Effector memory CD4-positive, alpha-beta T cell (primary cell): ENCODE data around the gene ATRNL1.

Source experiments
- DNase-seq, 3 donors: peaks; one replicate each; pipeline ENCODE4 v3.0.0-alpha.2; 2020
- H3K27ac ChIP-seq: 2 replicates; pipeline ENCODE4 v1.7.0; 2013; ENCODE audit warnings: mild to moderate bottlenecking, low read length, moderate library complexity; ENCODE audit not compliant: insufficient read depth, poor library complexity, severe bottlenecking
- H3K27me3 ChIP-seq: replicated peaks from 2 replicates; pipeline ENCODE4 v1.7.0; 2013; ENCODE audit warnings: mild to moderate bottlenecking, low read length; ENCODE audit not compliant: insufficient read depth, control insufficient read depth, poor library complexity, severe bottlenecking
- H3K36me3 ChIP-seq: 2 replicates; pipeline ENCODE4 v1.7.0; 2013; ENCODE audit warnings: mild to moderate bottlenecking, low read length, moderate library complexity; ENCODE audit not compliant: control insufficient read depth, insufficient read depth
- H3K4me1 ChIP-seq: 2 replicates; pipeline ENCODE4 v1.7.0; 2013; ENCODE audit warnings: low read length, mild to moderate bottlenecking; ENCODE audit not compliant: control insufficient read depth, insufficient read depth, poor library complexity, severe bottlenecking
- H3K4me3 ChIP-seq: 2 replicates; pipeline ENCODE4 v1.7.0; 2013; ENCODE audit warnings: low read length, low read depth, mild to moderate bottlenecking; ENCODE audit not compliant: insufficient read depth, poor library complexity, severe bottlenecking
- H3K9me3 ChIP-seq: 2 replicates; pipeline ENCODE4 v1.7.0; 2013; ENCODE audit warnings: mild to moderate bottlenecking, low read length, moderate library complexity; ENCODE audit not compliant: control insufficient read depth

ATRNL1 gene

DNA sequence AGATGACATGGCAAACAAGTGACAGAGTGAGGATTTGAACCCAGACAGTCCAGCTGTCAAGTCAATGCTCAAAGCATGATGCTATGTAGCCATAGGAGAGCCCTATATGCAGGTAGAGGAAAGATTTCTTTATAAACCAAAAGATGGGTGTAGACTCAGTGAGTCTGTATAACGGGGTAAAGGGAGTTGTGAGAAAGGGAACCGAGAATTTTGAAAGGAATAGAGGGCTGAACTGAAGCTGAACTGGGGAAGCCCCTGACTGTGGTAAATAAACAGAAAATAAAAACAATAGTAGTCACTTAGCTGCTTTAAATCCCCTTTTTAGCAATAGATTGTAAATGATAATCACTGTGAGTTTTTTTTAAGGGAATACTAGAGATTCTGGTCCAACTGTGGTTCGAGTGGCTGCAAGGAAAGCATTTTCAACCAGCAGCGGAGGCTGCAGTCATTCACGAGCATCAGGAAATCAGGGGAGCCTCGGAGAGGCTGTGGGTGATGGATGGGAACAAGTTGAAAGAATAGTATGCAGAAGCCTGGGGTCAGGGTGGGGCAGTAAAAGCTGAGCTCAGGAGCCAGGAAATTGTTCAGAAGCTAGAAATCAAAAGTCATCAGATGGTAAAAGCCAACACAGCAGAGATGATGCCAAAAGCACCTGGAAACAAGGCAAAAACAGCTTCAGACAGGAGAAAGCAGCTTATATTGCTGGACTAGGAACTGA, 786.4 kb downstream of the ATRNL1 start:
- no peak overlapping the region for H3K27ac ChIP-seq
- DNase-seq = no peak
- no peaks in the 10 kb centered on the region for H3K9me3 ChIP-seq
- no peaks in the 10 kb centered on the region for H3K27me3 ChIP-seq
- H3K4me3 ChIP-seq = no peak overlapping the region
- H3K36me3 ChIP-seq = no peaks in the 10 kb centered on the region
- H3K4me1 ChIP-seq = no peaks in the 10 kb centered on the region

DNA sequence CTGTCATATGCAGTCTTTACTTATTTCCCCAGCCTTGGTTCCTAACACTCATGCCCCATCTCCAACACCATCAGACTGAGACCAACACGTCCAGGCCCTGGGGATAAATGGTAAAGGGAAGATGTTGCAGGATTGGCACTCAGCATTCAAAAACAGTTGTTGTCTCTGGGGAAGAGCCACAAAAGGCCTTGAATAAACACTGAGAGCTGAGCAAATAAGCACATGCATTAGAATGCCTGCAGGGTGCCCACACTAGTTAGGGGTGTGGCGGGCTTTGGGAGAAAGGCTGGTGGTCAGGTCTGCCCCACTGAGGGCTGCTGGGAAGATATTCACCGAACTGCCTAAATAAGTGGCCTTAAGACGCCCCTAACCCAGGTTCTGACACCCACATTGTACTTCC, 788.9 kb downstream of the ATRNL1 start:
- Histone ChIP-seq H3K27ac (no peak overlapping the region), H3K27me3 (no peaks in the 10 kb centered on the region), H3K9me3 (no peaks in the 10 kb centered on the region), H3K4me1 (no peaks in the 10 kb centered on the region), H3K36me3 (no peaks in the 10 kb centered on the region), H3K4me3 (no peak overlapping the region)
- no peak for DNase-seq

DNA sequence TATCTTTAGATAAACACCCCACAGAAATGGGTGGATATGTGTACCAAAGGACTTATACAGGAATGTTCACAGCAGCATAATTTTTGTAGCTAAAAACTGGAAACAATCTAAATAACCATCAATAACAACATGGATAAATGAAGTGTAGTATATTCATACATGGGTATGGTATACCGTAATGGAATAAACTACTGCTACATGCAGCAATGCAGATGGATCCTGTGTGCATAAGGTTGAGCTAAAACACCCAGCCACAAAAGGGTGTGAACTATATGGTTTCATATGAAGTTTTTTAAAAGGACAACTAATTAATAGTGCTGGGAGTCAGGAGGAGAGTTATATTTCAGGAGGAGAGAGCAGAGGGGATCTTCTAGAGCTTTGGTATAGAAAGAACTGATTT, 790.2 kb downstream of the ATRNL1 start:
- Histone ChIP-seq H3K4me3 (no peak overlapping the region), H3K36me3 (no peaks in the 10 kb centered on the region), H3K9me3 (no peaks in the 10 kb centered on the region), H3K27ac (no peak overlapping the region), H3K4me1 (no peaks in the 10 kb centered on the region), H3K27me3 (no peaks in the 10 kb centered on the region)
- no peak for DNase-seq

DNA sequence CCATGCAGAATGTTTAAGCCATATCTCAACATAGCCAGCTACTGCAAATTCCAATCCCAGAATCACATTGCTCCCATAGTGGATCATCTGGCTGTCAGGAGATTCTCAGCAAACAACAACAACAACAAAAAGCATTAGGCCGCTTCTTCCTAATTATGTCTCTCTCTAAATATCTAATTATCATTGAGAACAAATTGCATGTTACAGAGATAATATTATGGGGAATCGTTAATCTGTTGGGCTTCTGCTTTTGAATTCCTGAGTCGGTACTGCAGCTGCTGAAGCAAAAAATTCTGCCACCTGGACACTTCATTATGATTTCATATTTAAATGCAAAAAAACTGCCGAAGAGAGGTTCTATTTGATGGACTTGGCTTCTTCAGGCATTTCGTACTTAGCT, 791.2 kb downstream of the ATRNL1 start:
- Histone ChIP-seq H3K4me3 (no peak overlapping the region), H3K4me1 (no peaks in the 10 kb centered on the region), H3K9me3 (no peaks in the 10 kb centered on the region), H3K27me3 (no peaks in the 10 kb centered on the region), H3K36me3 (no peaks in the 10 kb centered on the region), H3K27ac (no peak overlapping the region)
- no peak for DNase-seq

DNA sequence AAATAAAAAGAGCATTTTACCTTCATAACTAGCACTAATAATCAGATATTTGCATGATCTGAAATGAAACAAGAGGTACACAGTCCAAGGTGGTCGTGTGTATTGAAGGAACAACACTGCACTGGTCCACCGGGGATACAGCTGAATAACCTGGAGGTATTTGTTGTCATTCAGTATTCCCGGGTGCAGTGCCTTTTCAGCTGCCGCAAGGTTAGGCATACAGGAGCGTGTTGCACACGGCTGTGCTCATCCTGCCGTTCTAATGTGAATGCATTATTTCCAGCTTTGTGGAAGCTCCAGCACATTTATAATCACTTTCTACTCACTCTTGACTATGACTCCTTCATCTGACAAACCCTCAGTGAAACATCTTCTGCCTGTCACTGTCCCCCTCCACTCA, 802.0 kb downstream of the ATRNL1 start:
- no peaks in the 10 kb centered on the region for H3K9me3 ChIP-seq
- no peaks in the 10 kb centered on the region for H3K36me3 ChIP-seq
- H3K27me3 ChIP-seq = no peaks in the 10 kb centered on the region
- no peak for DNase-seq
- H3K27ac ChIP-seq = no peak overlapping the region
- no peaks in the 10 kb centered on the region for H3K4me1 ChIP-seq
- H3K4me3 ChIP-seq = no peak overlapping the region

DNA sequence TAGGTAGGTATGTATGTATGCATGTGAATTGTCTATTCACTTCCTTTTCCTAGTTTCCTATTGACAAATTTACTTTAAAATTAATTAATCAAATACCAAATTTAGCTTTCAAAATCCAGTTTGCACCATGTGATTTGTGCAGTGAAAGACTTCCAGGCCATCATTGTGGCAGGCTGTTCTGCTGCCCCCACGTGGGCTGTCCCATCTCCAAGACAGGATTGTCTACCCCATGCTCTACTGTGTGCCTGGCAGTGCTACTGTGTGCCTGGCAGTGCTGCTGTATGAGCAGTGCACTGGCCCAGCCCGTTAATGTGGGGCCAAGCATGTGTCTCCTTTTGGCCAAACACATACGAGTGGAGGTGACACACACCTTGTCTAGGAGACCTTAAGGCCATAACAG, 805.1 kb downstream of the ATRNL1 start:
- DNase-seq = no peak
- no peaks in the 10 kb centered on the region for H3K36me3 ChIP-seq

DNA sequence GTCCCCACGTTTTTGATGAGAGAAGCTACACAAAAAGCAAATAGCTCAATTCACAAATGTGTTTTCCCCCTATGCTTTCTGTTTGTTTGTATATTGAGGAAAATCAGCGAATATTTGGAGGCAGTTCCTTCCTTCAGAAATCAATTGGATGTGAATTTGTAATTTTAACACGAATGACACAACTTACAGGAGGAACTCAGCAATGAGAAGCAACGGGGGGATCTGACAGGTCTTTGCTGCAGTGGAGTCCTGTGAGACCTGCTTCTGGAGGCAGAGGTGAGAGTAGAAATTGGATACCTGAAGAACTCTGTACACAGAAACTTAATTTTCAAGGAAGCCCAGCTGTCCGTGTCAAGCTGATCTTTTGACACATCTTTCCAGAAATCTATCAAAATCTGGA, 809.4 kb downstream of the ATRNL1 start:
- no peak for DNase-seq
- no peak overlapping the region for H3K27ac ChIP-seq
- no peaks in the 10 kb centered on the region for H3K36me3 ChIP-seq

More for the DNA sequence above, 805.1 kb downstream of the ATRNL1 start:
- Histone ChIP-seq H3K9me3 (no peaks in the 10 kb centered on the region), H3K27me3 (no peaks in the 10 kb centered on the region), H3K27ac (no peak overlapping the region), H3K4me3 (no peak overlapping the region), H3K4me1 (no peaks in the 10 kb centered on the region)

DNA sequence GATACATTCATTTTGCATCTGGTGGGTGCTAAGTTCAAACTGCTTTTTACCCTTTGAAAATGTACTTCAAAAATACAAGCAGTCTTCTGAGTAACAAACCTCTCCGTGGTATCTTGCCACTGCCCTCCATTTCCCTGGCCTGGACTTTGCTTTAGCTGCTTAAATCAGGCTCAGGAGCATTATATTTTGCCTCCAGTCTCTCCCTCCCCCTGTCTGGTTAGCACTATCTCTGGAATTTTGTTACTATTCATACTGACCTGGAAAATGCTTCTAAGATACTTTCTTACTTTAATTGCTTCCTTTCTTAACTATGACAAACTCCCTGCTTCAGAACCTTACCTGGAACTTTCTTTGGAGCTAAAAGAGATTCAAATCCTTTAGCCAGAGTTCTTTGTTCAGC, 810.0 kb downstream of the ATRNL1 start:
- Histone ChIP-seq H3K27me3 (no peaks in the 10 kb centered on the region), H3K36me3 (no peaks in the 10 kb centered on the region), H3K27ac (no peak overlapping the region), H3K4me3 (no peak overlapping the region), H3K9me3 (no peaks in the 10 kb centered on the region), H3K4me1 (no peaks in the 10 kb centered on the region)
- no peak for DNase-seq

More for the DNA sequence above, 809.4 kb downstream of the ATRNL1 start:
- Histone ChIP-seq H3K4me3 (no peak overlapping the region), H3K27me3 (no peaks in the 10 kb centered on the region), H3K9me3 (no peaks in the 10 kb centered on the region), H3K4me1 (no peaks in the 10 kb centered on the region)

DNA sequence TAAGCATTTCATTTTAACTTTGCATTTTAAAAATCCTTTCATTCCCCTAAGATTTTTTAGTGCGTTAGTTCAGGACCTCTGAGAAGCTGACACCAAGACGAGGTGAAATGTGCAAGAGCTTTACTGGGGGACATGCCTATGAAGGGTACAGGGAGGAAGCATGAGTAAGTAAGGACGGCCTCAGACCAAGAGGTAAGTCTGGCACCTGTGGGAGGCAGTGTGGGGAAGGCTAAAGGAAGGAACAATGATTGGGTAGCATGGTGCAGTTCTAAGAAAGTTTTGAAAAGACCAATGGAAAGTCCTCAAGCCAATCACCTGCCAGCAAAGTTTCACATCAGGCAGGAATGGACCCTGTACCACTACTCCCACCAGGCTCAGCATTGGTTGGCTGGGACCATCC, 810.7 kb downstream of the ATRNL1 start:
- no peaks in the 10 kb centered on the region for H3K36me3 ChIP-seq
- no peak overlapping the region for H3K27ac ChIP-seq
- no peaks in the 10 kb centered on the region for H3K27me3 ChIP-seq
- DNase-seq = no peak
- H3K4me3 ChIP-seq = no peak overlapping the region
- no peaks in the 10 kb centered on the region for H3K9me3 ChIP-seq
- H3K4me1 ChIP-seq = no peaks in the 10 kb centered on the region

DNA sequence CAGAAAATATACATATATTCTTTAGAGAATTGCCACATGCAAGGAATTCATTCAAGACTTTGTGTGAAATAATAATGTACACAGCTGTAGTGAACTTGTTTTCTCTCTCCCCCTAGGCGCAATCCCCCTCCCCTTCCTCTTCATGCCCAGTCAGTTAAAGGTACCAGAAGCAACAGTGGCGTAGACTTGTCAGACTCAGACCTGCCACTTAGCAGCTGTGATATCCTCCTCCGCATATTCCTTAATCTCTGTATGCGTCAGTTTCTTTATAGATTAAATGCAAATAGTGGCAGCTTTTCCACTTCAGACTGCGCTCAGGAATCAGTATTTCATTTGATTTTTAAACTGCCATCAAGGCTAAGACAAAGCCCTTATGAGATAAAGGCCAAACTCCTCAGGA, 815.9 kb downstream of the ATRNL1 start:
- H3K4me3 ChIP-seq = no peak overlapping the region
- H3K27me3 ChIP-seq = no peaks in the 10 kb centered on the region

More for the DNA sequence above, 815.9 kb downstream of the ATRNL1 start:
- no peaks in the 10 kb centered on the region for H3K4me1 ChIP-seq
- no peak overlapping the region for H3K27ac ChIP-seq
- DNase-seq = no peak
- no peaks in the 10 kb centered on the region for H3K9me3 ChIP-seq
- H3K36me3 ChIP-seq = no peaks in the 10 kb centered on the region
